NK-92 (cell line): ENCODE results near the gene TTF1.

ENCODE experiments used
- DNase-seq: peaks from one replicate; lab custom pipeline; 2025; ENCODE audit not compliant: unreplicated experiment; lab: John Stamatoyannopoulos, UW

The TTF1 gene

GRCh38 chr9:132406554-132407122, at the start of gene TTF1:
TSS of gene TTF1 (minus strand) at chr9:132406840. CDS start at chr9:132402821, 4,019 bp downstream.
- DNase-seq: peak; percentile 69

GRCh38 chr9:132456241-132456640, 49.6 kb upstream of the TTF1 start:
- no peak for DNase-seq

- no peak for DNase-seq
Measured at GRCh38 chr9:132451276-132451675, 44.6 kb upstream of the TTF1 start.

GRCh38 chr9:132447902-132448301, 41.3 kb upstream of the TTF1 start:
- no peak for DNase-seq

- no peak for DNase-seq
Measured at GRCh38 chr9:132447346-132447745, 40.7 kb upstream of the TTF1 start.

- no peak for DNase-seq
Measured at GRCh38 chr9:132446887-132447286, 40.2 kb upstream of the TTF1 start.

GRCh38 chr9:132443951-132444607, 37.4 kb upstream of the TTF1 start:
- DNase-seq: no peak

- DNase-seq: no peak
Measured at GRCh38 chr9:132441404-132441803, 34.8 kb upstream of the TTF1 start.

GRCh38 chr9:132440735-132441134, 34.1 kb upstream of the TTF1 start:
- no peak for DNase-seq

GRCh38 chr9:132439153-132439552, 32.5 kb upstream of the TTF1 start:
- DNase-seq: no peak

GRCh38 chr9:132434881-132435280, 28.2 kb upstream of the TTF1 start:
- DNase-seq: no peak

- DNase-seq: no peak
Measured at GRCh38 chr9:132430998-132431397, 24.4 kb upstream of the TTF1 start.

GRCh38 chr9:132426639-132427414, 20.2 kb upstream of the TTF1 start:
- no peak for DNase-seq

GRCh38 chr9:132425675-132426062, 19.0 kb upstream of the TTF1 start:
- DNase-seq: no peak

- no peak for DNase-seq
Measured at GRCh38 chr9:132424857-132425674, 18.4 kb upstream of the TTF1 start.

GRCh38 chr9:132423503-132423902, 16.9 kb upstream of the TTF1 start:
- no peak for DNase-seq

GRCh38 chr9:132422574-132422973, 15.9 kb upstream of the TTF1 start:
- DNase-seq: no peak

- DNase-seq: no peak
Measured at GRCh38 chr9:132418726-132419363, 12.2 kb upstream of the TTF1 start.

GRCh38 chr9:132415181-132415580, 8.5 kb upstream of the TTF1 start:
- no peak for DNase-seq

- no peak for DNase-seq
Measured at GRCh38 chr9:132414731-132415130, 8.1 kb upstream of the TTF1 start.

GRCh38 chr9:132413926-132414325, 7.3 kb upstream of the TTF1 start:
- DNase-seq: no peak
